Osteoblast (primary cell): ENCODE data around the gene SLC13A3. TPM values are rescaled to one million over a fixed set of nuclear protein-coding genes. Genes with fewer than 3 reads are reported as not detected.

Experiments
- DNase-seq: peaks from one replicate; pipeline ENCODE4 v3.0.0; 2011; ENCODE audit warnings: low spot score, mixed read lengths; ENCODE audit not compliant: insufficient read length; ENCODE audit errors: missing footprints
- H2AFZ ChIP-seq: 2 replicates; pipeline ENCODE4 v1.6.0; 2011; ENCODE audit warnings: mild to moderate bottlenecking, low read length
- H3K27ac ChIP-seq: 2 replicates; pipeline ENCODE4 v1.5.1; 2011; ENCODE audit warnings: mild to moderate bottlenecking, low read depth, low read length, moderate library complexity
- H3K27me3 ChIP-seq: 2 replicates; pipeline ENCODE4 v1.6.0; 2012; ENCODE audit warnings: mild to moderate bottlenecking, control low read depth, inconsistent platforms, low read length, moderate library complexity; ENCODE audit not compliant: insufficient read depth
- H3K36me3 ChIP-seq: 2 replicates; pipeline ENCODE4 v1.5.1; 2011; ENCODE audit warnings: mild to moderate bottlenecking, low read length, control low read depth, moderate library complexity; ENCODE audit not compliant: insufficient read depth
- H3K4me1 ChIP-seq: 2 replicates; pipeline ENCODE4 v1.5.1; 2011; ENCODE audit warnings: mild to moderate bottlenecking, low read length, control low read depth, moderate library complexity; ENCODE audit not compliant: insufficient read depth
- H3K4me2 ChIP-seq: 2 replicates; pipeline ENCODE4 v1.6.0; 2011; ENCODE audit warnings: mild to moderate bottlenecking, low read length; ENCODE audit not compliant: insufficient read depth
- H3K4me3 ChIP-seq: fragments of 200-600 bp; sonication (generic); 3 replicates; pipeline ENCODE4 v1.5.1; 2012; ENCODE audit warnings: mild to moderate bottlenecking, low read length, inconsistent platforms; ENCODE audit not compliant: insufficient read depth
- H3K79me2 ChIP-seq: 2 replicates; pipeline ENCODE4 v1.6.0; 2012; ENCODE audit warnings: mild to moderate bottlenecking, low read length, control low read depth, inconsistent platforms; ENCODE audit not compliant: insufficient read depth
- H3K9me3 ChIP-seq: 2 replicates; pipeline ENCODE4 v1.5.1; 2011; ENCODE audit warnings: low read depth, low read length, control low read depth
- H4K20me1 ChIP-seq: 2 replicates; pipeline ENCODE4 v1.6.0; 2012; ENCODE audit warnings: mild to moderate bottlenecking, low read length, control low read depth; ENCODE audit not compliant: insufficient read depth
- CTCF ChIP-seq: IDR thresholded peaks from 2 replicates; pipeline ENCODE4 v1.5.1; 2011; ENCODE audit warnings: mild to moderate bottlenecking, low read depth, low read length, moderate library complexity; ENCODE audit errors: extremely low read depth
- total RNA-seq: library from RNA; depleted of rRNA; stranded (reverse); fragments of >200 nt; gene quantifications from 2 replicates; pipeline ENCODE4 v1.2.3, GENCODE V29; 2012

Gene SLC13A3
- total RNA-seq, 1 donor = 1.8 TPM

- Histone ChIP-seq H2AFZ (no peak overlapping the region), H3K4me1 (no peaks in the 10 kb centered on the region), H3K79me2 (no peaks in the 10 kb centered on the region), H3K36me3 (no peaks in the 10 kb centered on the region), H4K20me1 (no peaks in the 10 kb centered on the region), H3K27ac (no peak overlapping the region), H3K9me3 (no peaks in the 10 kb centered on the region), H3K4me2 (no peak overlapping the region), H3K4me3 (no peak overlapping the region), H3K27me3 (peaks cover 3% of the 10 kb centered on the region)
- TF ChIP-seq CTCF = no peak
- DNase-seq = no peak
Measured at GRCh38 chr20:46575394-46575793, 75.9 kb downstream of the SLC13A3 start.

GRCh38 chr20:46573788-46574584, 77.3 kb downstream of the SLC13A3 start:
- DNase-seq = no peak
- no peak overlapping the region for H2AFZ ChIP-seq
- no peak overlapping the region for H3K27ac ChIP-seq
- H4K20me1 ChIP-seq = no peaks in the 10 kb centered on the region
- no peak for TF ChIP-seq CTCF
- no peaks in the 10 kb centered on the region for H3K4me1 ChIP-seq
- no peak overlapping the region for H3K4me3 ChIP-seq
- H3K36me3 ChIP-seq = no peaks in the 10 kb centered on the region
- no peak overlapping the region for H3K4me2 ChIP-seq
- H3K27me3 ChIP-seq = peaks cover 3% of the 10 kb centered on the region
- no peaks in the 10 kb centered on the region for H3K9me3 ChIP-seq
- no peaks in the 10 kb centered on the region for H3K79me2 ChIP-seq

GRCh38 chr20:46573234-46573633, 78.0 kb downstream of the SLC13A3 start:
- Histone ChIP-seq H3K27me3 (peaks cover 3% of the 10 kb centered on the region), H3K9me3 (no peaks in the 10 kb centered on the region), H3K4me3 (no peak overlapping the region), H3K4me1 (no peaks in the 10 kb centered on the region), H3K4me2 (no peak overlapping the region), H3K79me2 (no peaks in the 10 kb centered on the region), H3K27ac (no peak overlapping the region), H3K36me3 (no peaks in the 10 kb centered on the region), H2AFZ (no peak overlapping the region), H4K20me1 (no peaks in the 10 kb centered on the region)
- DNase-seq = no peak
- TF ChIP-seq CTCF = no peak

- DNase-seq = no peak
- Histone ChIP-seq H3K27me3 (peaks cover 3% of the 10 kb centered on the region), H3K4me2 (no peak overlapping the region), H3K27ac (no peak overlapping the region), H3K36me3 (no peaks in the 10 kb centered on the region), H3K4me1 (no peaks in the 10 kb centered on the region), H2AFZ (no peak overlapping the region), H4K20me1 (no peaks in the 10 kb centered on the region), H3K4me3 (no peak overlapping the region), H3K79me2 (no peaks in the 10 kb centered on the region), H3K9me3 (no peaks in the 10 kb centered on the region)
- TF ChIP-seq CTCF = no peak
Measured at GRCh38 chr20:46572790-46573189, 78.5 kb downstream of the SLC13A3 start.
